ENCODE data around the gene ANO1.
A peak's percentile ranks its signal among the peaks of the same experiment; 100 is the strongest.

ANO1 gene

GRCh38 chr11:70055444-70055843 lies 22.7 kb upstream of the ANO1 start:
- Histone ChIP-seq H3K36me3 (ENCODE audit: control insufficient read depth in 1 of 2, insufficient read depth in 2 of 2, low read length in 2 of 2) (no peaks in the 10 kb centered on the region), H3K9ac (ENCODE audit: low read length) (no peak overlapping the region), H3K14ac (ENCODE audit: low read length) (no peak overlapping the region), H3K23ac (ENCODE audit: low read length) (no peak overlapping the region), H3K4me2 (ENCODE audit: low read length) (no peak overlapping the region), H3K27ac (ENCODE audit: low read depth, low read length) (no peak overlapping the region), H2BK120ac (ENCODE audit: insufficient read depth, low read length, poor library complexity) (no peak overlapping the region), H3K4me1 (ENCODE audit: control insufficient read depth in 1 of 2, insufficient read depth in 2 of 2, low read length in 2 of 2) (peaks cover 5 to 8% of the 10 kb centered on the region in 2 experiments), H3K79me2 (ENCODE audit: control insufficient read depth, insufficient read depth, low read length, poor library complexity) (no peaks in the 10 kb centered on the region), H4K8ac (ENCODE audit: low read depth, low read length) (no peak overlapping the region), H4K91ac (ENCODE audit: low read depth, low read length) (no peak overlapping the region), H2AFZ (ENCODE audit: insufficient read depth, low read length, poor library complexity) (no peak overlapping the region), H3K27me3 (ENCODE audit: insufficient read depth, low read length) (no peaks in the 10 kb centered on the region), H2BK12ac (ENCODE audit: low read length) (no peak overlapping the region), H3K18ac (ENCODE audit: low read length) (no peak overlapping the region), H2BK5ac (ENCODE audit: low read depth, low read length, poor library complexity) (no peak overlapping the region), H3K4ac (ENCODE audit: low read depth, low read length) (no peak overlapping the region), H2AK5ac (ENCODE audit: low read length) (no peak overlapping the region), H3K79me1 (ENCODE audit: low read length) (no peaks in the 10 kb centered on the region), H3K9me3 (ENCODE audit: insufficient read depth, low read depth, low read length) (peaks cover 3% of the 10 kb centered on the region), H3K4me3 (ENCODE audit: low read depth, low read length) (no peak overlapping the region), H4K12ac (ENCODE audit: low read depth, low read length) (no peak overlapping the region)
- DNase-seq, result no peak
- no CpG with 5 or more reads among the region's 3 CpGs for WGBS (ENCODE audit: extremely low coverage, insufficient coverage, insufficient read length)

- H3K9ac ChIP-seq (ENCODE audit: low read length), result no peak overlapping the region
- no peaks in the 10 kb centered on the region for H3K36me3 ChIP-seq (ENCODE audit: control insufficient read depth in 1 of 2, insufficient read depth in 2 of 2, low read length in 2 of 2)
- no peak overlapping the region for H3K4ac ChIP-seq (ENCODE audit: low read depth, low read length)
- no peak overlapping the region for H4K12ac ChIP-seq (ENCODE audit: low read depth, low read length)
- no peak overlapping the region for H3K4me2 ChIP-seq (ENCODE audit: low read length)
- H3K9me3 ChIP-seq (ENCODE audit: insufficient read depth, low read depth, low read length), result peaks cover 3% of the 10 kb centered on the region
- H2AK5ac ChIP-seq (ENCODE audit: low read length), result no peak overlapping the region
- H3K27me3 ChIP-seq (ENCODE audit: insufficient read depth, low read length), result no peaks in the 10 kb centered on the region
- no peak overlapping the region for H2BK12ac ChIP-seq (ENCODE audit: low read length)
- H4K91ac ChIP-seq (ENCODE audit: low read depth, low read length), result no peak overlapping the region
- DNase-seq, result no peak
- H3K79me2 ChIP-seq (ENCODE audit: control insufficient read depth, insufficient read depth, low read length, poor library complexity), result no peaks in the 10 kb centered on the region
- H2AFZ ChIP-seq (ENCODE audit: insufficient read depth, low read length, poor library complexity), result no peak overlapping the region
- no peak overlapping the region for H2BK120ac ChIP-seq (ENCODE audit: insufficient read depth, low read length, poor library complexity)
- WGBS (ENCODE audit: extremely low coverage, insufficient coverage, insufficient read length), result no CpG with 5 or more reads among the region's 3 CpGs
- H3K79me1 ChIP-seq (ENCODE audit: low read length), result no peaks in the 10 kb centered on the region
- H4K8ac ChIP-seq (ENCODE audit: low read depth, low read length), result peak overlapping the region; percentile 28
- no peak overlapping the region for H3K4me3 ChIP-seq (ENCODE audit: low read depth, low read length)
- H2BK5ac ChIP-seq (ENCODE audit: low read depth, low read length, poor library complexity), result no peak overlapping the region
- H3K18ac ChIP-seq (ENCODE audit: low read length), result no peak overlapping the region
- no peak overlapping the region for H3K27ac ChIP-seq (ENCODE audit: low read depth, low read length)
- H3K23ac ChIP-seq (ENCODE audit: low read length), result no peak overlapping the region
- peaks cover 5 to 8% of the 10 kb centered on the region in 2 experiments for H3K4me1 ChIP-seq (ENCODE audit: control insufficient read depth in 1 of 2, insufficient read depth in 2 of 2, low read length in 2 of 2)
- no peak overlapping the region for H3K14ac ChIP-seq (ENCODE audit: low read length)
Observed at GRCh38 chr11:70057080-70057479, 21.0 kb upstream of the ANO1 start.

GRCh38 chr11:70059971-70060370 lies 18.1 kb upstream of the ANO1 start:
- H3K27ac ChIP-seq (ENCODE audit: low read depth, low read length), result no peak overlapping the region
- H2AFZ ChIP-seq (ENCODE audit: insufficient read depth, low read length, poor library complexity), result no peak overlapping the region

GRCh38 chr11:70060611-70061293 lies 17.4 kb upstream of the ANO1 start:
- Histone ChIP-seq H2AK5ac (ENCODE audit: low read length) (no peak overlapping the region), H3K79me1 (ENCODE audit: low read length) (no peaks in the 10 kb centered on the region), H4K8ac (ENCODE audit: low read depth, low read length) (no peak overlapping the region), H3K27ac (ENCODE audit: low read depth, low read length) (no peak overlapping the region), H3K23ac (ENCODE audit: low read length) (no peak overlapping the region), H3K14ac (ENCODE audit: low read length) (no peak overlapping the region), H4K12ac (ENCODE audit: low read depth, low read length) (no peak overlapping the region), H3K4me2 (ENCODE audit: low read length) (no peak overlapping the region), H3K4ac (ENCODE audit: low read depth, low read length) (no peak overlapping the region), H2BK12ac (ENCODE audit: low read length) (no peak overlapping the region), H2BK120ac (ENCODE audit: insufficient read depth, low read length, poor library complexity) (no peak overlapping the region), H3K36me3 (ENCODE audit: control insufficient read depth in 1 of 2, insufficient read depth in 2 of 2, low read length in 2 of 2) (no peaks in the 10 kb centered on the region), H3K9me3 (ENCODE audit: insufficient read depth, low read depth, low read length) (peaks cover 4% of the 10 kb centered on the region), H4K91ac (ENCODE audit: low read depth, low read length) (no peak overlapping the region), H3K4me1 (ENCODE audit: control insufficient read depth in 1 of 2, insufficient read depth in 2 of 2, low read length in 2 of 2) (peaks cover 8% of the 10 kb centered on the region in 2 experiments), H3K27me3 (ENCODE audit: insufficient read depth, low read length) (no peaks in the 10 kb centered on the region), H3K79me2 (ENCODE audit: control insufficient read depth, insufficient read depth, low read length, poor library complexity) (no peaks in the 10 kb centered on the region), H3K9ac (ENCODE audit: low read length) (no peak overlapping the region), H3K4me3 (ENCODE audit: low read depth, low read length) (no peak overlapping the region), H3K18ac (ENCODE audit: low read length) (no peak overlapping the region), H2AFZ (ENCODE audit: insufficient read depth, low read length, poor library complexity) (no peak overlapping the region), H2BK5ac (ENCODE audit: low read depth, low read length, poor library complexity) (no peak overlapping the region)
- no peak for DNase-seq
- no CpG with 5 or more reads among the region's 10 CpGs for WGBS (ENCODE audit: extremely low coverage, insufficient coverage, insufficient read length)

More at GRCh38 chr11:70059971-70060370, 18.1 kb upstream of the ANO1 start:
- H2BK120ac ChIP-seq (ENCODE audit: insufficient read depth, low read length, poor library complexity), result no peak overlapping the region
- H2BK5ac ChIP-seq (ENCODE audit: low read depth, low read length, poor library complexity), result no peak overlapping the region
- no peaks in the 10 kb centered on the region for H3K27me3 ChIP-seq (ENCODE audit: insufficient read depth, low read length)
- no peak overlapping the region for H3K4ac ChIP-seq (ENCODE audit: low read depth, low read length)
- peaks cover 8% of the 10 kb centered on the region in 2 experiments for H3K4me1 ChIP-seq (ENCODE audit: control insufficient read depth in 1 of 2, insufficient read depth in 2 of 2, low read length in 2 of 2)
- H2BK12ac ChIP-seq (ENCODE audit: low read length), result no peak overlapping the region
- no peak overlapping the region for H3K14ac ChIP-seq (ENCODE audit: low read length)
- H4K91ac ChIP-seq (ENCODE audit: low read depth, low read length), result no peak overlapping the region
- no peaks in the 10 kb centered on the region for H3K9me3 ChIP-seq (ENCODE audit: insufficient read depth, low read depth, low read length)
- no peak overlapping the region for H4K12ac ChIP-seq (ENCODE audit: low read depth, low read length)
- H2AK5ac ChIP-seq (ENCODE audit: low read length), result no peak overlapping the region
- WGBS (ENCODE audit: extremely low coverage, insufficient coverage, insufficient read length), result no CpG with 5 or more reads among the region's 5 CpGs
- no peak overlapping the region for H3K18ac ChIP-seq (ENCODE audit: low read length)
- H3K4me2 ChIP-seq (ENCODE audit: low read length), result no peak overlapping the region
- no peaks in the 10 kb centered on the region for H3K36me3 ChIP-seq (ENCODE audit: control insufficient read depth in 1 of 2, insufficient read depth in 2 of 2, low read length in 2 of 2)
- no peak for DNase-seq
- no peaks in the 10 kb centered on the region for H3K79me1 ChIP-seq (ENCODE audit: low read length)
- H3K9ac ChIP-seq (ENCODE audit: low read length), result no peak overlapping the region
- no peak overlapping the region for H4K8ac ChIP-seq (ENCODE audit: low read depth, low read length)
- no peak overlapping the region for H3K23ac ChIP-seq (ENCODE audit: low read length)
- no peak overlapping the region for H3K4me3 ChIP-seq (ENCODE audit: low read depth, low read length)
- H3K79me2 ChIP-seq (ENCODE audit: control insufficient read depth, insufficient read depth, low read length, poor library complexity), result no peaks in the 10 kb centered on the region

Measured in trophoblast cell (in vitro differentiated cells and primary cell).